Cardiac septum (tissue), 1 donor: ENCODE results near the gene FAM222B. TPM values are rescaled to one million over a fixed set of nuclear protein-coding genes. Genes with fewer than 3 reads are reported as not detected.
A peak's percentile ranks its signal among the peaks of the same experiment; 100 is the strongest.
"Not testable (repeated sequence)": the region's sequence is repeated elsewhere in the genome, so short reads cannot be mapped to it uniquely, and the experiment has no call there.

Source experiments
- DNase-seq: peaks from one replicate; pipeline ENCODE4 v3.0.0-alpha.2; 2020; ENCODE audit warnings: low spot score
- intact Hi-C: fragments of 100-400 bp; cut with DNase I; formaldehyde crosslinking; loops from one replicate; pipeline ENCODE4 v1.14.0; 2022
- total RNA-seq: library from RNA; stranded (reverse); fragmentation: NEBNext Ultra II Directional; extraction: Animal tissue kit (Norgen Biotek cat#: 25700); gene quantifications from one replicate; pipeline ENCODE4 v1.2.1, GENCODE V29; 2021
- donor health status: DM: no; HTN: no; CAD: no.

The FAM222B gene
- total RNA-seq, 1 donor from 2014 or later: 18.6 TPM

DNA sequence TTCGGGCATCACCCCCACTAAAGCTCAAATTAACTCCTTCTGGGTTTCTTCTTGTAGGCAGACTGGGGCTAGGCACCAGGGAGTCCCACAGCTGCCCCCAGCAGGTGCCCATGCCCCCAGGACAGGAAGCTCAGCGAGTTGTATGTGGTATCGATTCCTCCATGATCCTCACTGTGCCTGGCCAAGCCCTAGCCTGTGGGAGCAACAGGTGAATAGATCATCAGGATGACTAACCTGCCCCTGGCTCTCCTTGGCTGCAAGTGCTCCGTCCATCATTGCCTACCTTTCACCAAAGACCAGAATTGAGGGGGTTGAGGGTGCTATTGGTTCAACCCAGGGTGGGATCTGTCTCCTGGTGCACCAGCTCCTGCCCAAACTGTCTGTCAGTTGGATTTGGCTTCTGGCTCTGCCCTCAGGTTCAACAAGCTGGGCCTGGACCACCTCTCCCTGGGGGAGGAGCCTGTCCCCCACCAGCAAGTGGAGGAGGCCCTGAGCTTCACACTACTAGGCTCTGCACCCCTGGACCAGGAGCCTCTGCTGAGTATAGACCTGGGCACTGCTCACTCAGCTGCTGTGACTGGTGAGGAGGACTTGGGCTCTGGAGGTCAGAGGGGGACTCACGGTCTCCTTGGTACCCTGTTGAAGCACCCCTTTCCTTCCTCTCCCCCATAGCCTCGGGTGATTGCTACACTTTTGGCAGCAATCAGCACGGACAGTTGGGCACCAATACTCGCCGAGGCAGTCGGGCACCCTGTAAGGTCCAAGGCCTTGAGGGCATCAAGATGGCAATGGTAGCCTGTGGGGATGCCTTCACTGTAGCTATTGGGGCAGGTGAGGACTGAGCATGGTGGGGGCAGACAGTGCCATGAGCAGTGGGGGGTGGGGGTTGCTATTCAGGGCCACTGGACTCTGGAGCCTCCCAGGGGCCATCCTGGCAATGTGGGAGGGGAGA, 101.9 kb downstream of the FAM222B start:
- no peak for DNase-seq
- intact Hi-C loops: no loop called here

DNA sequence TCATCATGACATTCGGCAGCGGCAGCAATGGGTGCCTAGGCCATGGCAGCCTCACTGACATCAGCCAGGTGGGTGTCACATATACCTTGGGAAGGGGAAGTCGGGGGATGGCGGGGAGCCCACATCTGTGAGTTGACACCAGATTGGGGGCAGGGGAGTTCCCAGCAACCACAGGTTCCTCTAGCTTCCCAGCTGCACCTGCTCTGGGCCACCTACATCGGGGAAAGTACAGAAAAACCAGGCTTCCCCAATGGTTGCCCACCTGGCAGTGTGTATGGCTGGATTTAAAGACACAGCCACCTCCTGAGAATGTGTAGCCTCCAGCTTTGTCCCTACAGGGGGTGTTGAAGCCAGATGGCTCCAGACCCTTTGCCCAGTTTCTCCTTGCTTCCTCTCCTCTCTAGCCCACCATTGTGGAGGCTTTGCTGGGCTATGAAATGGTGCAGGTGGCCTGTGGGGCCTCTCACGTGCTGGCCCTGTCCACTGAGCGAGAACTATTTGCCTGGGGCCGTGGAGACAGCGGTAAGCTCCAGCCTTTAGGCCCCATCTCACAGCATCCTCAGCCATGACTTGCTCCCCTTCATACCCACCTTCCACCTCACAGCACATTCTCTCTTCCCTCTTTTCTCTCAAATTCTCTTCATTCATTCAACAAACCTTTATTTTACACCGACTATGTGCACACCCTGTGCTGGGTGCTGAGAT, 103.8 kb downstream of the FAM222B start:
- intact Hi-C loops: no loop called here
- DNase-seq: no peak

DNA sequence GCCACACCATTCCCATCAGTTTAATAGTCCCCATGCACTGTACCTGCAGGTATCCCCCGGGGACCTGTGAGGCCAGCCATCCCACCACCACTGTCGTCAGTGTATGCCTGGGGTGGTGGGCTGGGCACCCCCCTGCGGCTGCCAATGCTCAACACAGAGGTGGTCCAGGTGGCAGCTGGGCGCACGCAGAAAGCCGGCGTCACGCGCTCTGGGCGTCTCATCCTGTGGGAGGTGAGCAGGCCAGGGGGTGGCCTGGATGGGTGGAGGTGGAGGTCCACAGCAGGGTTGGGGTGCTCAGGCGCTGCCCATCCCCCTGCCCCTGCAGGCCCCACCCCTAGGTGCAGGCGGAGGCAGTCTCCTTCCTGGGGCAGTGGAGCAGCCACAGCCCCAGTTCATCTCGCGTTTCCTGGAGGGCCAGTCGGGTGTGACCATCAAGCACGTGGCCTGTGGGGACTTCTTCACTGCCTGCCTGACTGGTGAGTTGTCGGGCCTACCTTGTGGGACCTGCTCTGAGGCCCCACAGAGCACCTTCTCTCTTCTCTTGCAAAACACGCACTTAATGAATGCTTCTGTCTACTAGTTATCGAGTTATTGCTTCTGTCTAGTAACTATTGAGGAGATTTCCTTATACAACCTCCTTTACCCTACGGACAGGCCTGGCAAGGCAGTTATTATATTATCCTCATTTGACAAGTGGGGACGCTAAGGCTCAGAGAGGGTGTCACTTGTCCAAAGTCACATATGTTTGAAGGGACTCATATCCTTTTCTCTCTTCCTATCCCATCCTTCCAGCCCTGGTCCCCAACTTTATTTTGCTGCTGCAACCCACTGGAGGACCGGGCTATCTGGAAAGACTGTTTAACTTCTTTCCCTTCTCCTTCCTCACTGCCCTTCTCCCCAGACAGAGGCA, 104.6 kb downstream of the FAM222B start:
- no peak for DNase-seq
- intact Hi-C loops: no loop called here

DNA sequence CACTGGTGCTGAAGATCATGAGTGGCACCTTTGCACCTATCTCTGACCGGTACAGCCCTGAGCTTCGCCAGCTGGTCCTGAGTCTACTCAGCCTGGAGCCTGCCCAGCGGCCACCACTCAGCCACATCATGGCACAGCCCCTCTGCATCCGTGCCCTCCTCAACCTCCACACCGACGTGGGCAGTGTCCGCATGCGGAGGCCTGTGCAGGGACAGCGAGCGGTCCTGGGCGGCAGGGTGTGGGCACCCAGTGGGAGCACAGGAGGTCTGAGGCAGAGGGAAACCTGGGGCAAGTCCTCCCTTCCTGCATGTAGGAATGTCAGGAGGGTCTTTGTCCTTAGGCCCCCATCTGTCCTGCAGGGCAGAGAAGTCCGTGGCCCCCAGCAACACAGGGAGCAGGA, 105.3 kb downstream of the FAM222B start:
- no peak for DNase-seq
- intact Hi-C loops: no loop called here

DNA sequence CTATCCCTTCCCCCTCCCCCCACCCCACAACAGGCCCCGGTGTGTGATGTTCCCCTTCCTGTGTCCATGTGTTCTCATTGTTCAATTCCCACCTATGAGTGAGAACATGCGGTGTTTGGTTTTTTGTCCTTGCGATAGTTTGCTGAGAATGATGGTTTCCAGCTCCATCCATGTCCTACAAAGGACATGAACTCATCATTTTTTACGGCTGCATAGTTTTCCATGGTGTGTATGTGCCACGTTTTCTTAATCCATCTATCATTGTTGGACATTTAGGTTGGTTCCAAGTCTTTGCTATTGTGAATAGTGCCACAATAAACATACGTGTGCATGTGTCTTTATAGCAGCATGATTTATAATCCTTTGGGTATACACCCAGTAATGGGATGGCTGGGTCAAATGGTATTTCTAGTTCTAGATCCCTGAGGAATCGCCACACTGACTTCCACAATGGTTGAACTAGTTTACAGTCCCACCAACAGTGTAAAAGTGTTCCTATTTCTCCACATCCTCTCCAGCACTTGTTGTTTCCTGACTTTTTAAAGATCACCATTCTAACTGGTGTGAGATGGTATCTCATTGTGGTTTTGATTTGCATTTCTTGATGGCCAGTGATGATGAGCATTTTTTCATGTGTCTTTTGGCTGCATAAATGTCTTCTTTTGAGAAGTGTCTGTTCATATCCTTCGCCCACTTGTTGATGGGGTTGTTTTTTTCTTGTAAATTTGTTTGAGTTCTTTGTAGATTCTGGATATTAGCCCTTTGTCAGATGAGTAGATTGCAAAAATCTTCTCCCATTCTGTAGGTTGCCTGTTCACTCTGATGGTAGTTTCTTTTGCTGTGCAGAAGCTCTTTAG, 106.4 kb downstream of the FAM222B start:
- intact Hi-C loops, DNase-seq: not testable (repeated sequence)

DNA sequence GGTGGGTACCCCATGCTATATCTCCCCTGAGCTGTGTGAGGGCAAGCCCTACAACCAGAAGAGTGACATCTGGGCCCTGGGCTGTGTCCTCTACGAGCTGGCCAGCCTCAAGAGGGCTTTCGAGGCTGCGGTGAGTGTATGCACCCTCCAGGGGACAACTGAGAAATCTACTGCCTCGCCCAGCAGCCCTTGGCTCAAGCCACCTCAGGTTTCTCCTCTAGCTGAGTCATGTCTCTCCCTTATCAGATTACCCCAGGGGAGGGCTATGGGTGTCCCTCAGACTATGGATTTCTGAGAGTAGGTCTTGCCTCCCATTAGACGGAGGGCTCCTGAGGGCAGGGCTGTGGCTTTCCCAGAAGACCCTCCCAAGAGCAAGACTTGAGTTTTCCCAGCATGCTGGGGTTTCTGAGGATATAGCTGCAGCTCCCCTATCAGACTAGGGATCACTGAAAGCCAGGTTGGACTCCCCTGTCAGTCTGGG, 107.3 kb downstream of the FAM222B start:
- intact Hi-C loops: no loop called here
- DNase-seq: no peak

DNA sequence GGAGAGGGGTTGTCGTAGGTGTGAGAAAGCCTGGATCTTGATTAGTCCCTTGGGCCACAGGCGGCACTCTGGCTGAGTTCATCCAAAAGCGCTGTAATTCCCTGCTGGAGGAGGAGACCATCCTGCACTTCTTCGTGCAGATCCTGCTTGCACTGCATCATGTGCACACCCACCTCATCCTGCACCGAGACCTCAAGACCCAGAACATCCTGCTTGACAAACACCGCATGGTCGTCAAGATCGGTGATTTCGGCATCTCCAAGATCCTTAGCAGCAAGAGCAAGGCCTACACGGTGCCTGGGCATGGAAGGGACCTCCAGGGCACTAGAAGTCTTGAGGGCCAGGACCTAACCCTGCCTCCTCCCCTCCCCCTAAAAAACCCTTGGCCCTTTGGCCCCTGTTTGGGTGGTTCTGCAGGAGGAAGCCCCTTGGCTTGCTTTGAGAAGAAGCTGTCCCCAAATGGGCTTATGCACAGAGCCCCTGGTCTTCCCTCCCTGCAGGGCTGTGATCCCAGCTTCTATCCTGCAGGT, 107.8 kb downstream of the FAM222B start:
- intact Hi-C loops: no loop called here
- DNase-seq: no peak

DNA sequence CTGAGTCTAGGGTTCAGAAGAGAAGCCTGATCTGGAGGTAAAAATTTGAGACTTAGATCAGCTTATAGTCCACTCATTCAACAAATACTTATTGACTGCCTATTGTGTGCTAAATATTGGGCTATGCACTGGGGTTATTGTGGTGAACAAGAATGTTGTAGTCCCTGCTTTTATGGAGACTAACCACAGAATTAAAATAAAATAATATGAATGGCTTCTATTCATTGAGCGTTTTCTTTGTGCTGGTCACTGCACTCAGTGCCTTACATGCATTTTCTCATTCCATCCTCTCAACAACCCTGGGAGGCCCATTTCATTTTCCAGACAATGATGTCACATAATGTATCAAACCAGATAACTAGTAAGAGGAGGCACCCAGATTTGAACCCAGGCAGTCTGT, 109.2 kb downstream of the FAM222B start:
- intact Hi-C loops: no loop called here
- no peak for DNase-seq

DNA sequence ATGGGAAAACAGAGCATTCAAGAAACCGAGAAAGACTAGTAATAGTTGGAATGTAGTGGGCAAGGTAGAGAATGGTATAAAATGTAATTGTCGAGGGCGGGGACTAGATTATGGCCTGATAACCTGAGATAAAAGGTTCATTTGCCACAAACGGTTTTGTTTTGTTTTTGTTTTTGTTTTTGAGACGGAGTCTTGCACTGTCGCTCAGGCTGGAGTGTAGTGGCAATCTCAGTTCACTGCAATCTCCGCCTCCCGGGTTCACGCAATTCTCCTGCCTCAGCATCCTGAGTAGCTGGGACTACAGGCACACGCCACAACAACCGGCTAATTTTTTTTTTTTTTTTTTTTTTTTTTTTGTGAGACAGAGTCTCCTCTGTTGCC, 112.7 kb downstream of the FAM222B start:
- DNase-seq: no peak
- intact Hi-C loops: loop anchor here (10.0 kb wide), 1 partner anchor 385 kb away; no protein-coding TSS in a partner anchor

DNA sequence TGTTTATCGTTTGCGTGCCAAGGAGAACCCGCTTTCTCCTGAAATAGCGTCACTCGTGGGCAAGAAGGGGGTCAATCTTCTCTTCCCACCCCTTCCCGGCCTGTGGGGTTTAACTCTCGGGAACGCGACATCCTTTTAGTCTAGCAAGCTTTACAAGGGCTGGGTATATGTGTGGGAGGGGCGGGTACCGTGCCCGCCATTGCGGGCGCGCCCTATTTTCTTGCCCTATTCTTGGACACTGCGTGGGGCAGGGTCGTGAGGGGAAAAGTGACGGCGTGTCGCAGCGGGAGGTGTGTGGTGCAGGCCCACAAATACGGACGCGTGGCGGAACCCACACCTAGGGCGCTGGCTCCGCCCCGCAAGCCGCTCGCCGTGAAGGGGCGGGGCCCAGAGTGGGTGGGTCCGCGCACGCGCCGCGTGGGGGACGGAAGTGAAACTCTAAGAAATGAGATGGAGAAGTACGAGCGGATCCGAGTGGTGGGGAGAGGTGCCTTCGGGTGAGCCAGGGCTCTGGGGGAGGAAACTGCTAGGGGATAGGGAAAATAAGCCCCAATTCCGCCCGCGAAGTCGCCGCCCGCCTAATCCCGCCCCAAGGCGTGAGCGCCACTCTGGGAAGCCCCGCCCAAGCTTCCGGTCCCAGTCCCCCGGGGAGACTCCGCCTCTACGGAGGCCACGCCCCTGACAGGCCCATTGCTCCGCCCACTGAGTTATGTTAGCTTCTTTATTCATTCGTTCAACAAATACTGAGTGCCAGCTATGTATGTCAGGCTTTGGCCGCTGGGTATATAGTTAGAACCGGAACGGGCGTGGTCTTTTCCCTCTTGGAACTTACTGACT, 114.0 kb downstream of the FAM222B start, which contains the start of gene NEK8:
Gene NEK8, plus strand, starts transcription at position 425 of the 837 bp plus-strand sequence. Its CDS starts 26 bp downstream, at position 451.
- peak; percentile 97 for DNase-seq
- intact Hi-C loops: loop anchor here (1.0 to 10.0 kb wide), 2 partner anchors 16 to 386 kb away; partner anchors contain the start of gene TRAF4

DNA sequence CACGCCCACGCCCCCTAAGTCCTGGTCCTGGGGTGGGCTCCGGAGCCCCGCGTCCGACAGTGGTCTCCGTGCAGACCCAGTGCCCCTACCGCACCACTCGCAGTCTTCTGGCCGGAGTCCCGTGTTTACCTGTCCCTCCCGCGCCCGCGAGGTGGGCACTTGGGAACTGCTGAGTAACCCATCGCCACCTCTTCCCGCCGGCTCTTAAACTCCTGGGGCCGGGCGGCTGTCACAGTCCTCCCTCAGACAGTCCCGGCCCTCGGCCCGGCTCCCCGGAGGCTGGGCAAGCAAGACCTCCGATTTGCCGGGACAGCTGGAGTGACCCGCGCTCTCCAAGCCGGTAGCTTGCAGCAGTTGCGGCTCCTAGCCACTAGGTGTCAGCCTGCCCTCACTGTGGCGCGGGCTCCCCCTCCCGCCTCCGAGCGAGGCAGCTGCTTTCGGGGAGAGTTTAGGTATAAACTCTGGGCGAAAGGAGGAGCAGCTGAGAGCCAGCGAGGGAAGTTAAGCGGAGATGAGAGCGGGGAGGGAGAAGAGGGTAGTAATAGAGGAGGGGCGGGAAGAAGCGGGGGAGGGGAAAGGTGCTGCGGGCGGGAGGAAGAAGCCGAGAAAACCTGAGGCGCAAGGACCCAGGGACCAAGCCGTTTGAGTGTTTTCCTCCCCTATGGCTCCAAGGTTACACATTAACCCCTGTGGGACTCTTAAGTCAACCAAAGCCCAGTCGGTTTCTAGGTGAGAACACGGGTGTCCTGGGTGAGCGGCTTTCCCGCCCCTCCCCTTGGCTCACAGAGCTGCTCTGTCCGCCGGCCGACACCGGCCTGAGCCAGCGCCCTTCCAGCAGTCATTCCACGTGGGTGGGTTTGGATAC, 115.7 kb downstream of the FAM222B start:
- intact Hi-C loops: loop anchor here (1.0 to 10.0 kb wide), 3 partner anchors 23 to 388 kb away; no protein-coding TSS in a partner anchor
- DNase-seq: peak; percentile 97

DNA sequence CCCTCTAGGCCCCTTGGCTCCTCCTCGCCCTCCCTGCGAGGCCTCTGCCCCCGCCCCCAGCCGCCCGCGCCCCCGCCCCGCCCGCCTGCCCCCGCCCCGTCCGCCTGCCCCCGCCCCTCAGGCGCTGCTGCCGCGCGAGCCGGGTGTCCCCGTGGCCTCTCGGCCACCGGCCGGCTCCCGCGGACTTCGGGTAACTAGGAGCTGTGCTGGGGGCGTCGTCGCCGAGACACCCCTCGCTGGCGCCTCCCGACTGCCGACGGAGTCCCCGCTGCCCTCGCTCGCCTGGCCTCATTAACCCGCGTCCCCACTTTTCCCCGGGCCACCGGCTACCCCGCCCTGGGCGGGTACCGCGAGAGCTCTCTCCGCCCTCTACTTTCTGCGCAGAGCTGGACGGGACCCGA, 116.4 kb downstream of the FAM222B start, which contains the start of gene TLCD1:
Gene TLCD1, minus strand, starts transcription at position 8 of the 401 bp plus-strand sequence. CDS start 136 bp downstream, outside the sequence.
- intact Hi-C loops: loop anchor here (1.0 to 10.0 kb wide), 3 partner anchors 24 to 389 kb away; no protein-coding TSS in a partner anchor
- no peak for DNase-seq

DNA sequence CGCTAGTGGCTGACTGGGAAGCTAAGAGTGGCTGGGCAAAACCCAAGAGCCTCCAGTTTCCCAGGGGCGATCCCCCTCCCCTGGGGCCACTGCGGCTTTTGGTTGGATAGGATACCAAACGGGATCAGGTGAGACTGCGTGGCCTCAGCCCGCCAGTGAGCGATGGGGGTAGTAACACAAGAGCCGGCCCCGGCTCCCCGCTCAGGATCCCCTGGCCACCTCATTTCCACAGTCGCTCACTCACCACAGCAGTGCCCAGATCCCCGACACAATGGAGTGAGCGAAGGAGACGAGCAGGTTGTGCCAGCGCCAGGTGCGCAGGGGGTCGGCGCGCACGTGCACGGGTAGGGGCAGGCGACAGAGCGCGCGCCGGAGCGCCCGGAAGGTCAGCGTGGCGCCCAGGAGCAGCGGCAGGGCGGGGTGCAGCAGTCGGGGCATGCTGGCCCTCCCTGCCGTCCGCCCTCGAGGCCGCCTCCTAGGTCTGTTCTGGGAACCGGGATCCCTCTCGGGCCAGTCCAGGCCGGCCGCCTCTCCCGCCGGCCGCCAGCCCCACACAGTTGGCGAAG, 116.8 kb downstream of the FAM222B start:
- intact Hi-C loops: loop anchor here (1.0 to 10.0 kb wide), 3 partner anchors 25 to 389 kb away; no protein-coding TSS in a partner anchor
- DNase-seq: no peak

DNA sequence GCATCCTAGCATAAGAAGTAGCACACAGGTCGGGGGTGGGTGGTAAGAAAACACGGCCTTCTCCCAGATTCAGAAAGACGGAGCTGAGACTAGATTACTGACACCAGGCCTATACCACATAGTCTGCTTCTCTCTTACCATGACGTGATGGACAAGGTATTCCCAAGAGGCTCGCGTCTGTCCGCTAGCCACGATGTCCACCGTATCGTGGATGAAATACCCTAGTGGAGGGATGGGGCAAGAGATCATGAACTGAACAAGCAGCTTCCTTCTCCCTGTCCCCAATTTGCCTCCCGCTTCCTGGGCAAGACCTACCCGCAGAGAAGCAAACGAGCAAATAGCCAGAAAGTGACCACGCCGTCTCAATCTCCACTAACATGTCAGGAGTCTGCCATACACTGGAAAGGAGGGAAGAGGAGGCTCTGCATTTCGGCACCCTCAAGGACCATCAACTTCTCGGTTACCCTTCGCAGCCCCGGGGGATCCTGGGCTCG, 117.4 kb downstream of the FAM222B start:
- intact Hi-C loops: loop anchor here (10.0 kb wide), 1 partner anchor 390 kb away; no protein-coding TSS in a partner anchor
- no peak for DNase-seq

DNA sequence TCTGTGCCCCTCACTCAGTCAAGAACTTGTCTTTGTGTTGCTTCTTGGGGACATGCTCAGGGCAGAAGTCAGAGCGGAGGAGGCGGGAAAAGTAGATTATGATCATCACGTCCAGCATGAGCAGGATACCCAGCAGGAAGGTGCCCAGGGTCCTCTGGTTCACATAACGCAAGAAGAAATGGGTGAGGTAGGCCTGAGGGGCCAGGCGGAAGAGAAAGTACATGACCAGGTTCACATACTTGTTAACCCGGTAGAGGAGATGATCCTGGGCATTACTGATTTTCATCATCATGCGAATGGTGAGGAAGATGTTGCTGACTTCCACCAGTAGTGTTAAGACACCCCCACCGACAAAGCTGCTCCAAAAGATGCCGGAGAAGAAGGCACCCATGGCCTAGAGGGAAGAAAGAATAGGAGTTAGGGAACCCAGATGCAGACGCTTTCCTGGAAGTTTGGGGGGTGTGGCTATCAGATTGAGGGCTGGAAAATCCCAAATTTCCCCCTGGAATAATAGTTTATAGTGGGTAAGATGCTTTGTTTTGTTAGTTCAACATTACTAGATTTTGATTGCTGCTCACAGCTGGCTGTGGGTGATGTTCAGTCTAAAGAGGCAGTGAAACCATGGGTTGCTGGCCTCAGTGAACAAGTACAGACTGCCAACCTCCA, 118.0 kb downstream of the FAM222B start:
- DNase-seq: no peak
- intact Hi-C loops: loop anchor here (10.0 kb wide), 1 partner anchor 390 kb away; no protein-coding TSS in a partner anchor
